Astrocyte (in vitro differentiated cells and primary cell): ENCODE results near the gene HMCN2.

Source experiments
- CTCF ChIP-seq: IDR thresholded peaks from 2 replicates; pipeline ENCODE4 v1.5.1; 2011; ENCODE audit warnings: low read depth, mild to moderate bottlenecking, inconsistent platforms, low read length, moderate library complexity; ENCODE audit not compliant: insufficient read depth
- EZH2 ChIP-seq: IDR thresholded peaks from 2 replicates; pipeline ENCODE4 v1.6.1; 2012; ENCODE audit warnings: mild to moderate bottlenecking, low read length, inconsistent platforms; ENCODE audit not compliant: insufficient read depth

GRCh38 chr9:130271473-130271872 is 5.9 kb downstream of the HMCN2 start:
- no peak for TF ChIP-seq CTCF
- no peak for TF ChIP-seq EZH2
